MM.1S (cell line): ENCODE data around the gene KRTAP9-7.
"Not testable (repeated sequence)": the region's sequence is repeated elsewhere in the genome, so short reads cannot be mapped to it uniquely, and the experiment has no call there.

ENCODE experiments used
- DNase-seq: peaks from one replicate; pipeline ENCODE4 v3.0.0-alpha.2; 2015
- H2AFZ ChIP-seq: fragments of 300-600 bp; sonication (generic); 2 replicates; pipeline ENCODE4 v1.6.0; 2016; ENCODE audit warnings: antibody characterized with exemption, low read length
- H3F3A ChIP-seq: fragments of 300-600 bp; sonication (generic); 2 replicates; pipeline ENCODE4 v1.6.1; 2016; ENCODE audit warnings: mild to moderate bottlenecking, antibody characterized with exemption, low read length, moderate library complexity, mixed read lengths; ENCODE audit not compliant: insufficient read depth
- H3K27ac ChIP-seq: fragments of 300-600 bp; sonication (generic); 2 replicates; pipeline ENCODE4 v1.5.1; 2016; ENCODE audit warnings: mild to moderate bottlenecking, low read length
- H3K27me3 ChIP-seq: fragments of 300-600 bp; sonication (generic); replicated peaks from 2 replicates; pipeline ENCODE4 v1.6.0; 2016; ENCODE audit warnings: low read length; ENCODE audit not compliant: insufficient read depth
- H3K36me3 ChIP-seq: fragments of 300-600 bp; sonication (generic); replicated peaks from 2 replicates; pipeline ENCODE4 v1.6.1; 2016; ENCODE audit warnings: mild to moderate bottlenecking, low read length, mixed read lengths; ENCODE audit not compliant: insufficient read depth
- H3K4me1 ChIP-seq: fragments of 300-600 bp; sonication (generic); 2 replicates; pipeline ENCODE4 v1.6.1; 2016; ENCODE audit warnings: low read length, mixed read lengths
- H3K4me2 ChIP-seq: fragments of 300-600 bp; sonication (generic); 2 replicates; pipeline ENCODE4 v1.6.0; 2016; ENCODE audit warnings: low read depth, low read length
- H3K4me3 ChIP-seq: fragments of 300-600 bp; sonication (generic); 2 replicates; pipeline ENCODE4 v1.5.1; 2016; ENCODE audit warnings: low read length, mixed read lengths
- H3K79me2 ChIP-seq: fragments of 300-600 bp; sonication (generic); 2 replicates; pipeline ENCODE4 v1.6.1; 2016; ENCODE audit warnings: mixed run types, low read length, mixed read lengths
- H3K9ac ChIP-seq: fragments of 300-600 bp; sonication (generic); 2 replicates; pipeline ENCODE4 v1.6.1; 2016; ENCODE audit warnings: low read length, mixed read lengths
- H3K9me2 ChIP-seq: fragments of 300-600 bp; sonication (generic); replicated peaks from 2 replicates; pipeline ENCODE4 v1.6.1; 2016; ENCODE audit warnings: mild to moderate bottlenecking, low read length, mixed read lengths; ENCODE audit not compliant: insufficient read depth
- H3K9me3 ChIP-seq: fragments of 300-600 bp; sonication (generic); replicated peaks from 2 replicates; pipeline ENCODE4 v1.6.1; 2016; ENCODE audit warnings: mild to moderate bottlenecking, low read length, mixed read lengths; ENCODE audit not compliant: insufficient read depth
- H4K20me1 ChIP-seq: fragments of 300-600 bp; sonication (generic); 2 replicates; pipeline ENCODE4 v1.6.1; 2016; ENCODE audit warnings: mild to moderate bottlenecking, low read length, moderate library complexity, mixed read lengths; ENCODE audit not compliant: insufficient read depth
- EZH2 ChIP-seq: fragments of 300-600 bp; sonication (generic); optimal IDR thresholded peaks from 2 replicates; pipeline ENCODE3; 2017; ENCODE audit warnings: low read depth, mild to moderate bottlenecking, antibody characterized with exemption, low read length, mixed read lengths
- EZH2phosphoT487 ChIP-seq: fragments of 300-600 bp; sonication (generic); IDR thresholded peaks from 2 replicates; pipeline ENCODE4 v1.6.1; 2018; ENCODE audit warnings: antibody characterized with exemption, low read length
- TF ChIP-seq, protein P1 (sequence below): fragments of 300-600 bp; sonication (generic); IDR thresholded peaks from 2 replicates; pipeline ENCODE4 v1.5.1; 2016; ENCODE audit warnings: antibody characterized with exemption, low read length, mixed read lengths

The KRTAP9-7 gene

DNA sequence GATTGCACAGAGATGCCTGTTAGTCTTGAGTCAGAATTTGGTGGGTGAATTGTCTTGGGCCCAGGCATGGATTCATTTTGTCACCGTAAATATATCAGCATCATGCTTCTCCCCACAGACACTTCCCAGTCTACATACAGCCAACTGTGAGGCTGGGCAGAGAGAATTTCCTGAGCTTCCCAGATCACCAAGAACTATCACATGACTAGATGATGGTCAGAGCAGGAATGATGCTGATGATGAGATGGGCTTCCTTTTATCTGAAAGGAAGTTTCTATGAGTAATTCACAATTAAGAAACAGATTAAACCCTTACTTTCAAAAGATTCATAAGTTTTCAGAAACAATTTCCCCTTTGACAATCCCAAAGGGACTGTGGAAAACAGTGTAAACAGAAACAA is 20.6 kb upstream of the KRTAP9-7 start:
- TF ChIP-seq EZH2phosphoT487 (no peak), EZH2 (no peak)
- TF ChIP-seq, protein P1, sequence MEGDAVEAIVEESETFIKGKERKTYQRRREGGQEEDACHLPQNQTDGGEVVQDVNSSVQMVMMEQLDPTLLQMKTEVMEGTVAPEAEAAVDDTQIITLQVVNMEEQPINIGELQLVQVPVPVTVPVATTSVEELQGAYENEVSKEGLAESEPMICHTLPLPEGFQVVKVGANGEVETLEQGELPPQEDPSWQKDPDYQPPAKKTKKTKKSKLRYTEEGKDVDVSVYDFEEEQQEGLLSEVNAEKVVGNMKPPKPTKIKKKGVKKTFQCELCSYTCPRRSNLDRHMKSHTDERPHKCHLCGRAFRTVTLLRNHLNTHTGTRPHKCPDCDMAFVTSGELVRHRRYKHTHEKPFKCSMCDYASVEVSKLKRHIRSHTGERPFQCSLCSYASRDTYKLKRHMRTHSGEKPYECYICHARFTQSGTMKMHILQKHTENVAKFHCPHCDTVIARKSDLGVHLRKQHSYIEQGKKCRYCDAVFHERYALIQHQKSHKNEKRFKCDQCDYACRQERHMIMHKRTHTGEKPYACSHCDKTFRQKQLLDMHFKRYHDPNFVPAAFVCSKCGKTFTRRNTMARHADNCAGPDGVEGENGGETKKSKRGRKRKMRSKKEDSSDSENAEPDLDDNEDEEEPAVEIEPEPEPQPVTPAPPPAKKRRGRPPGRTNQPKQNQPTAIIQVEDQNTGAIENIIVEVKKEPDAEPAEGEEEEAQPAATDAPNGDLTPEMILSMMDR, result no peak
- Histone ChIP-seq H3K27me3 (no peaks in the 10 kb centered on the region), H3K4me2 (no peak overlapping the region), H3K9me2 (no peaks in the 10 kb centered on the region), H3K9ac (no peak overlapping the region), H3K27ac (no peak overlapping the region), H3K9me3 (no peaks in the 10 kb centered on the region), H4K20me1 (no peaks in the 10 kb centered on the region), H3F3A (no peaks in the 10 kb centered on the region), H3K4me1 (no peaks in the 10 kb centered on the region), H2AFZ (no peak overlapping the region), H3K79me2 (no peaks in the 10 kb centered on the region), H3K4me3 (no peak overlapping the region), H3K36me3 (no peaks in the 10 kb centered on the region)
- DNase-seq, result no peak

DNA sequence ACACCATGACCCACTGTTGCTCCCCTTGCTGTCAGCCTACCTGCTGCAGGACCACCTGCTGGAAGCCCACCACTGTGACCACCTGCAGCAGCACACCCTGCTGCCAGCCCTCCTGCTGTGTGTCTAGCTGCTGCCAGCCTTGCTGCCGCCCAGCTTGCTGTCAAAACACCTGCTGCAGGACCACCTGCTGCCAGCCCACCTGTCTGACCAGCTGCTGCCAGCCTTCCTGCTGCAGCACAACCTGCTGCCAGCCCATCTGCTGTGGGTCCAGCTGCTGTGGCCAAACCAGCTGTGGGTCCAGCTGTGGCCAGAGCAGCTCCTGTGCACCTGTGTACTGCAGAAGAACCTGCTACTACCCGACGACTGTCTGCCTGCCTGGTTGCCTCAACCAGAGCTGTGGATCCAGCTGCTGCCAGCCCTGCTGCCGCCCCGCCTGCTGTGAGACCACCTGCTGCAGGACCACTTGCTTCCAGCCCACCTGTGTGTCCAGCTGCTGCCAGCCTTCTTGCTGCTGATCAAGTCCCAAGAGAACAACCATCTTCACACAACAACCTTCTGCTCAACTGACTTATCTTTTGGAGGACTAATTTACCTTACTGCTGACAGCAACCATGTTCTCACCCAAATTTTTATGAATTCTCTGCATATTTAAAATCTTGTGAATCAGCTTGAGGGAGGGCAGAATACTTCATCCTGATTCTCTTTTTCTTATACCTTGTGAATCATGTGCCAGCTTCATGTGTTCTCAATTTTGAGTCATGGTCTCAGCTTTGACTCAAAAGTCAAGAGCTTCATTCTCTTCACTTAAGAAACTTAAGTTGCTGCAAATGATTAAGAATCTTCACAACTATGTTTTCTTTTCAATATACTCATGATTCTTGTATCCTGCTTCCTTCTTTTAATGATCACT is 19.9 kb upstream of the KRTAP9-7 start, which contains the start of gene KRTAP9-9:
Gene KRTAP9-9, plus strand, starts transcription at position 4 of the 910 bp plus-strand sequence.
- not testable (repeated sequence) for H3K4me2 ChIP-seq, H3K9me3 ChIP-seq, H3K4me3 ChIP-seq, H3K27me3 ChIP-seq, H3K79me2 ChIP-seq, H3K27ac ChIP-seq, H3K36me3 ChIP-seq, H3K9me2 ChIP-seq, DNase-seq, H4K20me1 ChIP-seq, H2AFZ ChIP-seq, H3K9ac ChIP-seq, H3K4me1 ChIP-seq, H3F3A ChIP-seq

DNA sequence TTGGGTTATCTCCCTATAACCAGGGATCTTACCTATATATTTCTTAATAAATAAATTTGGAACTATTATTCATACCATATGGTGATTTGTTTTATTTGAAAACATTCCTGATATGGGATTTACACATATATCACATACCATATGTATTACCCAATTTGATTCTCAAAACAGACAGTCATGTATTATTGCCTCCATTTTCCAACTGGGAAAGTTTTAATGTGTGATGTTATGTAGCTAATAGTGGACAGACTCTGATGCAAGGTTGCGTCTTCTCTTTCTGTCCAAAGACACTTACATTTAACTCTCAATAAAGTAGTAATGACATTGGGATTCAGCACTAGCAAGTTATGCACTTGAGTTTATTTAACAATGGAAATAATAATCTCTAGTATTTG is 19.2 kb upstream of the KRTAP9-7 start:
- Histone ChIP-seq H3F3A (no peaks in the 10 kb centered on the region), H3K9me2 (no peaks in the 10 kb centered on the region), H3K79me2 (no peaks in the 10 kb centered on the region), H3K4me2 (no peak overlapping the region), H3K9me3 (no peaks in the 10 kb centered on the region), H3K36me3 (no peaks in the 10 kb centered on the region), H3K9ac (no peak overlapping the region), H4K20me1 (no peaks in the 10 kb centered on the region), H3K4me1 (no peaks in the 10 kb centered on the region), H3K27me3 (no peaks in the 10 kb centered on the region), H2AFZ (no peak overlapping the region), H3K4me3 (no peak overlapping the region), H3K27ac (no peak overlapping the region)
- no peak for DNase-seq
- TF ChIP-seq EZH2phosphoT487, result no peak
- no peak for TF ChIP-seq EZH2
- TF ChIP-seq, protein P1, result no peak

DNA sequence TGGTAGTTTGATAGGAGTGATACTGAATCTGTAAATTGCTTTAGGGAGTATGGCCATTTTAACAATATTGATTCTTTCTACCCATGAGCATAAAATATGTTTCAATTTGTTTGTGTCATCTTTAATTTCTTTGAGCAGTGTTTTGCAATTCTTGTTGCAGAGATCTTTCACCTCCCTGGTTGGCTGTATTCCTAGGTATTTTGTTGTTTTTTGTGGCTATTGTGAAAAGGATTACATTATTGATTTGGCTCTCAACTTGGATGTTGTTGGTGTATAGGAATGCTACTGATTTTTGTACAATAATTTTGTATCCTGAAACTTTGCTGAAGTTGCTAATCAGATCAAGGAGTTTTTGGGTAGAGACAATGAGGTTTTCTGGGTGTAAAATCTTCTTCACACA is 17.1 kb upstream of the KRTAP9-7 start:
- H3K9me3 ChIP-seq, result no peaks in the 10 kb centered on the region
- H4K20me1 ChIP-seq, result no peaks in the 10 kb centered on the region
- TF ChIP-seq, protein P1, result no peak
- TF ChIP-seq EZH2, result no peak
- no peak for TF ChIP-seq EZH2phosphoT487
- H3K4me1 ChIP-seq, result no peaks in the 10 kb centered on the region
- no peak overlapping the region for H3K27ac ChIP-seq
- H2AFZ ChIP-seq, result no peak overlapping the region
- H3K4me2 ChIP-seq, result no peak overlapping the region
- H3K9ac ChIP-seq, result no peak overlapping the region
- no peak overlapping the region for H3K4me3 ChIP-seq
- no peaks in the 10 kb centered on the region for H3F3A ChIP-seq
- no peaks in the 10 kb centered on the region for H3K9me2 ChIP-seq
- DNase-seq, result no peak
- no peaks in the 10 kb centered on the region for H3K79me2 ChIP-seq
- H3K27me3 ChIP-seq, result no peaks in the 10 kb centered on the region
- H3K36me3 ChIP-seq, result no peaks in the 10 kb centered on the region
